ENCODE measurements around the gene AP1S3. TPM values are rescaled to one million over a fixed set of nuclear protein-coding genes. Genes with fewer than 3 reads are reported as not detected.

Gene AP1S3
- total RNA-seq, 1 experiment from 2014 or later: 185 TPM

- Histone ChIP-seq H3K9me3 (ENCODE audit: control insufficient read depth in 1 of 2, insufficient read depth in 1 of 2, low read depth in 1 of 2, low read length in 2 of 2) (no peaks in the 10 kb centered on the region), H3K27me3 (ENCODE audit: insufficient read depth, low read length) (no peaks in the 10 kb centered on the region), H3K79me2 (ENCODE audit: insufficient read depth, low read length) (no peaks in the 10 kb centered on the region), H3K4me2 (ENCODE audit: low read length) (0 out of 2 replicates have a peak overlapping the region, but pooled peaks have one; percentile 23), H3K9me2 (ENCODE audit: insufficient read depth) (no peaks in the 10 kb centered on the region), H3K36me3 (ENCODE audit: control insufficient read depth in 1 of 2, insufficient read depth in 2 of 2, low read length in 2 of 2) (no peaks in the 10 kb centered on the region), H2AFZ (ENCODE audit: low read depth, low read length, poor library complexity, severe bottlenecking) (no peak overlapping the region), H3K4me3 (replicated peaks in 1 of 2; ENCODE audit: low read depth in 1 of 2, low read length in 2 of 2) (no peak overlapping the region), H4K20me1 (ENCODE audit: insufficient read depth) (no peaks in the 10 kb centered on the region), H3K27ac (ENCODE audit: low read depth, low read length) (no peak overlapping the region), H3K9ac (ENCODE audit: low read length) (no peak overlapping the region), H3K4me1 (ENCODE audit: control insufficient read depth in 1 of 2, insufficient read depth in 2 of 2, low read length in 2 of 2) (peaks cover 0 to 9% of the 10 kb centered on the region in 2 experiments; a peak in 1 of 4 replicates)
- ChIA-PET RAD21 (ENCODE audit: low non-redundant PET in 1 of 2, low total read pairs in 2 of 2, uncharacterized antibody in 2 of 2, unreplicated experiment in 2 of 2) (no interaction called here), CTCF (no interaction called here), POLR2A (no interaction called here)
- BruUV-seq (replicated peaks): no TSS peak
- peak; percentile 25; the same call in 1 of the 2 replicates for TF ChIP-seq FOSL1 (IDR thresholded peaks at IDR 0.05; ENCODE audit: low read depth)
- TF ChIP-seq CEBPB (IDR thresholded peaks at IDR 0.05; ENCODE audit: low read depth): peak; percentile 25; the same call in 1 of the 2 replicates
- no peak for TF ChIP-seq YY1 (IDR thresholded peaks at IDR 0.05; ENCODE audit: extremely low read depth, insufficient replicate concordance, low read depth, low read length)
- TF ChIP-seq ZBTB33 (IDR thresholded peaks at IDR 0.05; ENCODE audit: extremely low read depth, insufficient replicate concordance, low read length): no peak
- DNase-seq (ENCODE audit: low read depth, low spot score) (no peak), ATAC-seq (no peak)
- intact Hi-C loops (cut with micrococcal nuclease): no loop called here
These were observed 9.1 kb upstream of the AP1S3 start for GRCh38 chr2:223846515-223846914.

GRCh38 chr2:223841436-223842190 is 4.2 kb upstream of the AP1S3 start:
- ATAC-seq: no peak
- ChIA-PET POLR2A (no interaction called here), RAD21 (ENCODE audit: low non-redundant PET in 1 of 2, low total read pairs in 2 of 2, uncharacterized antibody in 2 of 2, unreplicated experiment in 2 of 2) (no interaction called here), CTCF (interaction anchor here (1.4 kb wide), 1 partner anchor 19 kb away, joined by 3 read pairs; no protein-coding TSS in a partner anchor)
- H3K4me1 ChIP-seq (ENCODE audit: control insufficient read depth in 1 of 2, insufficient read depth in 2 of 2, low read length in 2 of 2): peaks cover 12 to 18% of the 10 kb centered on the region in 2 experiments
- no peak for TF ChIP-seq CEBPB (IDR thresholded peaks at IDR 0.05; ENCODE audit: low read depth)
- no peak for TF ChIP-seq REST (IDR thresholded peaks at IDR 0.05; ENCODE audit: low read depth)
- no peak for TF ChIP-seq SP1 (IDR thresholded peaks at IDR 0.05; ENCODE audit: low read depth)
- TF ChIP-seq ZBTB33 (IDR thresholded peaks at IDR 0.05; ENCODE audit: extremely low read depth, insufficient replicate concordance, low read length): no peak
- no peak for TF ChIP-seq RAD21 (IDR thresholded peaks at IDR 0.05; ENCODE audit: low read depth)
- H4K20me1 ChIP-seq (ENCODE audit: insufficient read depth): no peaks in the 10 kb centered on the region
- no peak overlapping the region for H3K27ac ChIP-seq (ENCODE audit: low read depth, low read length)
- H3K27me3 ChIP-seq (ENCODE audit: insufficient read depth, low read length): no peaks in the 10 kb centered on the region
- peaks cover 14% of the 10 kb centered on the region for H3K79me2 ChIP-seq (ENCODE audit: insufficient read depth, low read length)
- no peaks in the 10 kb centered on the region for H3K9me3 ChIP-seq (ENCODE audit: control insufficient read depth in 1 of 2, insufficient read depth in 1 of 2, low read depth in 1 of 2, low read length in 2 of 2)
- DNase-seq (ENCODE audit: low read depth, low spot score): no peak
- intact Hi-C loops (cut with micrococcal nuclease): no loop called here
- BruUV-seq (replicated peaks): no TSS peak
- no peak overlapping the region for H3K4me3 ChIP-seq (replicated peaks in 1 of 2; ENCODE audit: low read depth in 1 of 2, low read length in 2 of 2)
- no peaks in the 10 kb centered on the region for H3K9me2 ChIP-seq (ENCODE audit: insufficient read depth)
- no peaks in the 10 kb centered on the region for H3K36me3 ChIP-seq (ENCODE audit: control insufficient read depth in 1 of 2, insufficient read depth in 2 of 2, low read length in 2 of 2)
- no peak overlapping the region for H3K4me2 ChIP-seq (ENCODE audit: low read length)
- no peak overlapping the region for H3K9ac ChIP-seq (ENCODE audit: low read length)
- no peak overlapping the region for H2AFZ ChIP-seq (ENCODE audit: low read depth, low read length, poor library complexity, severe bottlenecking)
